ENCODE measurements around the gene TTC17.

DNA sequence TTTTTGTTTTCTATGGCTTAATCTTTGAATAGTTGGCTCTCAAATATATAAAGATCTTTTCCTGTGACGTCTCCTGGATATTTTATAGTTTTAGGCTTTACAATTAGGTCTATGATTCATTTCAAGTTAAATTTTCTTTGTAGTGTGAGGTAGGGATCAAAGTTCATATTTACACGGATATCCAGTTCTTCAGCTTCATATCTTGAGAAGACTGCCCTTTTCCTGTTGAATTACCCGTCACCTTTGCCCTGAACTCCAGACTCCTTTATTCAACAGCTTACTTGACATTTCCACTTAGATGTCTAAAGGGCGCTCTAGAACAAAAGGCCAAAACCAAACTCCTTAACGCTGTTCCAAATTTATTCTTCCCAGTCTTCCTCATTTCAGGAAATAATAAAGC lies 51.7 kb downstream of the TTC17 start:
- TF ChIP-seq, protein P1, sequence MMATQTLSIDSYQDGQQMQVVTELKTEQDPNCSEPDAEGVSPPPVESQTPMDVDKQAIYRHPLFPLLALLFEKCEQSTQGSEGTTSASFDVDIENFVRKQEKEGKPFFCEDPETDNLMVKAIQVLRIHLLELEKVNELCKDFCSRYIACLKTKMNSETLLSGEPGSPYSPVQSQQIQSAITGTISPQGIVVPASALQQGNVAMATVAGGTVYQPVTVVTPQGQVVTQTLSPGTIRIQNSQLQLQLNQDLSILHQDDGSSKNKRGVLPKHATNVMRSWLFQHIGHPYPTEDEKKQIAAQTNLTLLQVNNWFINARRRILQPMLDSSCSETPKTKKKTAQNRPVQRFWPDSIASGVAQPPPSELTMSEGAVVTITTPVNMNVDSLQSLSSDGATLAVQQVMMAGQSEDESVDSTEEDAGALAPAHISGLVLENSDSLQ (IDR thresholded peaks at IDR 0.05), result no peak
- TF ChIP-seq POLR2A (conservative IDR thresholded peaks at IDR 0.05) (no peak), FOXK2 (conservative IDR thresholded peaks at IDR 0.05 in 1 of 2, IDR thresholded peaks at IDR 0.05 in 1 of 2; ENCODE audit: low read depth in 2 of 2) (no peak), MCM5 (IDR thresholded peaks at IDR 0.05; ENCODE audit: low read depth) (no peak), RFX1 (IDR thresholded peaks at IDR 0.05) (no peak), ZNF232 (CRISPR knock-in tag; IDR thresholded peaks at IDR 0.05) (no peak), TAF1 (IDR thresholded peaks at IDR 0.05; ENCODE audit: control insufficient read depth, extremely low read depth, insufficient read depth, low read length, severe bottlenecking) (no peak), SIN3A (IDR thresholded peaks at IDR 0.05; ENCODE audit: borderline replicate concordance in 2 of 2, control insufficient read depth in 1 of 2, low read depth in 2 of 2, low read length in 2 of 2) (no peak), RCOR1 (IDR thresholded peaks at IDR 0.05; ENCODE audit: borderline replicate concordance in 1 of 2, low read depth in 2 of 2, low read length in 2 of 2) (no peak)
- TF ChIP-seq, protein P2, sequence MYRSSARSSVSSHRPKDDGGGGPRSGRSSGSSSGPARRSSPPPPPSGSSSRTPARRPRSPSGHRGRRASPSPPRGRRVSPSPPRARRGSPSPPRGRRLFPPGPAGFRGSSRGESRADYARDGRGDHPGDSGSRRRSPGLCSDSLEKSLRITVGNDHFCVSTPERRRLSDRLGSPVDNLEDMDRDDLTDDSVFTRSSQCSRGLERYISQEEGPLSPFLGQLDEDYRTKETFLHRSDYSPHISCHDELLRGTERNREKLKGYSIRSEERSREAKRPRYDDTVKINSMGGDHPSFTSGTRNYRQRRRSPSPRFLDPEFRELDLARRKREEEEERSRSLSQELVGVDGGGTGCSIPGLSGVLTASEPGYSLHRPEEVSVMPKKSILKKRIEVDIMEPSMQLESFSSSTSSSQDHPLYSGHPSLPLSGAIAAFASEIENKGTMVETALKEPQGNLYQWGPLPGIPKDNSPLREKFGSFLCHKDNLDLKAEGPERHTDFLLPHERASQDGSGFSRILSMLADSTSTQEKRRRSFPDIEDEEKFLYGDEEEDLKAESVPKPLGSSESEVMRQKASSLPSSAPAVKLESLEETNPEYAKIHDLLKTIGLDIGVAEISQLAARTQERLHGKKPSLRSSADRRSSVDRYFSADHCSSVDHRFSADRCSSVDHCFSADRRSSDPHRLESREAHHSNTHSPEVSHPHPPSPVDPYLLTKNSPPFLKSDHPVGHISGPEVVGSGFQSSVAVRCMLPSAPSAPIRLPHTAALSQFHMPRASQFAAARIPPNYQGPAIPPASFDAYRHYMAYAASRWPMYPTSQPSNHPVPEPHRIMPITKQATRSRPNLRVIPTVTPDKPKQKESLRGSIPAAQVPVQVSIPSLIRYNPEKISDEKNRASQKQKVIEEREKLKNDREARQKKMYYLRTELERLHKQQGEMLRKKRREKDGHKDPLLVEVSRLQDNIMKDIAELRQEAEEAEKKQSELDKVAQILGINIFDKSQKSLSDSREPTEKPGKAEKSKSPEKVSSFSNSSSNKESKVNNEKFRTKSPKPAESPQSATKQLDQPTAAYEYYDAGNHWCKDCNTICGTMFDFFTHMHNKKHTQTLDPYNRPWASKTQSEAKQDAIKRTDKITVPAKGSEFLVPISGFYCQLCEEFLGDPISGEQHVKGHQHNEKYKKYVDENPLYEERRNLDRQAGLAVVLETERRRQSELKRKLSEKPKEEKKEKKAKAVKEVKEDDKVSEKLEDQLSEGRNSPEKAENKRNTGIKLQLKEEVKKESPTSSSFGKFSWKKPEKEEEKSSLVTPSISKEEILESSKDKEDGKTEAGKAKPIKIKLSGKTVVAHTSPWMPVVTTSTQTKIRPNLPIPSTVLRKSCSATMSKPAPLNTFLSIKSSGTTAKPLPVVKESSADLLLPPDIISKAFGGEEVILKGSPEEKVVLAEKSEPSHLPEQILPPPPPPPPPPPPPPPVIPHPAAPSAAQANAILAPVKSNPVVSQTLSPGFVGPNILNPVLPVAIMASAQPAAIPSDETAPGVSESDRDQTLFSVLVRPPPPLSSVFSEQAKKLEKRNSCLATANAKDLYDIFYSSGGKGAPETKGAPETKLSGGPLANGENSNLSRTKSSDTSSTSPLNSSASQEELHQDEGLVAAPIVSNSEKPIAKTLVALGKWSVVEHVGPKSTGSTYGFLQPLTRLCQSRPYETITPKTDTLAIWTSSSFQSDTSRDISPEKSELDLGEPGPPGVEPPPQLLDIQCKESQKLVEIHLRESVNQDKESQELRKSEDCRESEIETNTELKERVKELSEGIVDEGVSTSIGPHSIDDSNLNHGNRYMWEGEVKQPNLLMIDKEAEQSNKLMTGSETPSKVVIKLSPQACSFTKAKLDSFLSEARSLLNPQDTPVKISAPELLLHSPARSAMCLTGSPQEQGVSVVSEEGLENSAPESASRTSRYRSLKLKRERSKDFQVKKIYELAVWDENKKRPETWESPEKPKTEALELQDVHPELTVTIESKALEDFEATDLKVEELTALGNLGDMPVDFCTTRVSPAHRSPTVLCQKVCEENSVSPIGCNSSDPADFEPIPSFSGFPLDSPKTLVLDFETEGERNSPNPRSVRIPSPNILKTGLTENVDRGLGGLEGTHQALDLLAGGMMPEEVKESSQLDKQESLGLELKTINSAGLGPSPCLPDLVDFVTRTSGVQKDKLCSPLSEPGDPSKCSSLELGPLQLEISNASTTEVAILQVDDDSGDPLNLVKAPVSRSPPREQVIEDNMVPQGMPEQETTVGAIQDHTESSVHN (IDR thresholded peaks at IDR 0.05; ENCODE audit: borderline replicate concordance in 1 of 2, low read depth in 1 of 2), result no peak
- TF ChIP-seq, protein P3, sequence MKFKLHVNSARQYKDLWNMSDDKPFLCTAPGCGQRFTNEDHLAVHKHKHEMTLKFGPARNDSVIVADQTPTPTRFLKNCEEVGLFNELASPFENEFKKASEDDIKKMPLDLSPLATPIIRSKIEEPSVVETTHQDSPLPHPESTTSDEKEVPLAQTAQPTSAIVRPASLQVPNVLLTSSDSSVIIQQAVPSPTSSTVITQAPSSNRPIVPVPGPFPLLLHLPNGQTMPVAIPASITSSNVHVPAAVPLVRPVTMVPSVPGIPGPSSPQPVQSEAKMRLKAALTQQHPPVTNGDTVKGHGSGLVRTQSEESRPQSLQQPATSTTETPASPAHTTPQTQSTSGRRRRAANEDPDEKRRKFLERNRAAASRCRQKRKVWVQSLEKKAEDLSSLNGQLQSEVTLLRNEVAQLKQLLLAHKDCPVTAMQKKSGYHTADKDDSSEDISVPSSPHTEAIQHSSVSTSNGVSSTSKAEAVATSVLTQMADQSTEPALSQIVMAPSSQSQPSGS (CRISPR knock-in tag; IDR thresholded peaks at IDR 0.05), result no peak

All from K562 (cell line).